DOHH2 (cell line): ENCODE results near the gene KRTAP12-1.

Experiments
- CTCF ChIP-seq: fragments of 200-600 bp; sonication (generic); IDR thresholded peaks from one replicate; pipeline ENCODE4 v1.5.1; 2014; ENCODE audit warnings: antibody characterized with exemption, mild to moderate bottlenecking, low read depth, low read length; ENCODE audit not compliant: poor library complexity, severe bottlenecking
- EZH2phosphoT487 ChIP-seq: fragments of 200-600 bp; sonication (generic); IDR thresholded peaks from 2 replicates; pipeline ENCODE4 v1.6.1; 2017; ENCODE audit warnings: borderline replicate concordance, mild to moderate bottlenecking, antibody characterized with exemption, low read length, moderate library complexity, mixed read lengths

GRCh38 chr21:44650973-44651675, 30.8 kb downstream of the KRTAP12-1 start:
- TF ChIP-seq CTCF (no peak), EZH2phosphoT487 (no peak)
